ENCODE data around the gene IRAK3. TPM values are rescaled to one million over a fixed set of nuclear protein-coding genes. Genes with fewer than 3 reads are reported as not detected.
"Not testable (repeated sequence)": the region's sequence is repeated elsewhere in the genome, so short reads cannot be mapped to it uniquely, and the experiment has no call there.

The IRAK3 gene
- total RNA-seq, 1 experiment from 2014 or later, result 2.3 TPM

GRCh38 chr12:66302827-66303169, 113.8 kb downstream of the IRAK3 start:
- Histone ChIP-seq H3K9me3 (no peaks in the 10 kb centered on the region), H3K27me3 (peaks cover 2% of the 10 kb centered on the region)
- no peak for DNase-seq

DNA sequence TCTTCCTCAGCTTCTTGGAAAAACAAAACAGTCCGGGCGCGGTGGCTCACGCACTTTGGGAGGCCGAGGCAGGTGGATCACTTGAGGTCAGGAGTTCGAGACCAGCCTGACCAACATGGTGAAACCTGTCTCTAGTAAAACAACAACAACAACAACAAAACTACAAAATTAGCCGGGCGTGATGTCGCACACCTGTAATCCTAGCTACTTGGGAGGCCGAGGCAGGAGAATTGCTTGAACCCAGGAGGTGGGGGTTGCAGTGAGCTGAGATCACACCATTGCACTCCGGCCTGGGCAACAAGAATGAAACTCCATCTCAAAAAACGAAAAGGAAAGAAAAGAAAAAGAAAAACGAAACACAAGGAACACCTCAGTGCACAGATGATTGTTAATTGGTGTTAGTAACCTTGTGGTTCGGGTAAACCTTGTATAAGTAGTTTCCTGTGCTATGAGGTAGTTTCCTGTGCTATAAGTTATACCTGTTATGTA, 114.3 kb downstream of the IRAK3 start:
- not testable (repeated sequence) for H3K36me3 ChIP-seq, DNase-seq, H3K27me3 ChIP-seq, H3K9me3 ChIP-seq
- H3K4me3 ChIP-seq, result peak overlapping the region; percentile 88

More at GRCh38 chr12:66302827-66303169, 113.8 kb downstream of the IRAK3 start:
- Histone ChIP-seq H3K36me3 (no peaks in the 10 kb centered on the region; the same call in 1 of the 2 replicates), H3K4me3 (peak overlapping the region; percentile 88)

Other genes with a start within 250 kb of the IRAK3 start
- 14.1 and 14.2 TPM in 2 replicates for gene LLPH, start 58.5 kb upstream of the IRAK3 start, total RNA-seq (2014; rRNA removed; shearing (Covaris generic); ENCODE audit: low replicate concordance)
- 16.4 and 23.3 TPM in 2 replicates for gene TMBIM4, start 19.2 kb upstream of the IRAK3 start, total RNA-seq (2014; rRNA removed; shearing (Covaris generic); ENCODE audit: low replicate concordance)
- gene HELB, start 113.3 kb downstream of the IRAK3 start, total RNA-seq (2014; rRNA removed; shearing (Covaris generic); ENCODE audit: low replicate concordance), result 2.2 and 2.9 TPM in 2 replicates